Measurements from ENCODE around the gene PHOX2B. TPM values are rescaled to one million over a fixed set of nuclear protein-coding genes. Genes with fewer than 3 reads are reported as not detected.

The PHOX2B gene
- total RNA-seq, 1 donor from 2014 or later = not detected

DNA sequence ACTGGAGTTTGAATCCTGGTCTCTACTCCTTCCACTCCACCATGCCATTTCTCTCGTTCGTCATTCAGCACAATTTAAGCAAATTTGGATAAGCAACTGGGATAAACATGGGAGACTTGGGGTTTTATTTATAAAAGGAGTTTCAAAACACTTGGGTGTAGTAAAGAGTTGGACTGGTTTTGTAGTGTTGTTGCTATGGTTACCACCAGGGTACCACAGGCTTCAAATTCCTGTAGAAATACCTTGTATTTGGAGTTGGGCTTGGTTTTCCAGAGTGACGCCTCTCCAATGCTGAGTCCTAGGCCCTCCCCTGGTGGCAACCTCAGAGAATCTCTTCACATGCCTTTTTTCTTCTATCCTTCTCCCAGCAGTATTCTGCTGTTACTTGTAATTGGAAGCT is 27.9 kb upstream of the PHOX2B start:
- DNase-seq (ENCODE audit: low spot score) = no peak
- H3K9me3 Mint-ChIP-seq (ENCODE audit: unreplicated experiment) = no peaks in the 10 kb centered on the region
- H3K27me3 Mint-ChIP-seq (ENCODE audit: unreplicated experiment) = peaks cover 2% of the 10 kb centered on the region
- H3K4me3 Mint-ChIP-seq (ENCODE audit: unreplicated experiment) = no peak overlapping the region
- no peaks in the 10 kb centered on the region for H3K36me3 Mint-ChIP-seq (ENCODE audit: low read depth, unreplicated experiment)
- H3K4me1 Mint-ChIP-seq (ENCODE audit: unreplicated experiment) = no peaks in the 10 kb centered on the region
- no peak overlapping the region for H3K27ac Mint-ChIP-seq (ENCODE audit: unreplicated experiment)
- TF ChIP-seq, protein P1, sequence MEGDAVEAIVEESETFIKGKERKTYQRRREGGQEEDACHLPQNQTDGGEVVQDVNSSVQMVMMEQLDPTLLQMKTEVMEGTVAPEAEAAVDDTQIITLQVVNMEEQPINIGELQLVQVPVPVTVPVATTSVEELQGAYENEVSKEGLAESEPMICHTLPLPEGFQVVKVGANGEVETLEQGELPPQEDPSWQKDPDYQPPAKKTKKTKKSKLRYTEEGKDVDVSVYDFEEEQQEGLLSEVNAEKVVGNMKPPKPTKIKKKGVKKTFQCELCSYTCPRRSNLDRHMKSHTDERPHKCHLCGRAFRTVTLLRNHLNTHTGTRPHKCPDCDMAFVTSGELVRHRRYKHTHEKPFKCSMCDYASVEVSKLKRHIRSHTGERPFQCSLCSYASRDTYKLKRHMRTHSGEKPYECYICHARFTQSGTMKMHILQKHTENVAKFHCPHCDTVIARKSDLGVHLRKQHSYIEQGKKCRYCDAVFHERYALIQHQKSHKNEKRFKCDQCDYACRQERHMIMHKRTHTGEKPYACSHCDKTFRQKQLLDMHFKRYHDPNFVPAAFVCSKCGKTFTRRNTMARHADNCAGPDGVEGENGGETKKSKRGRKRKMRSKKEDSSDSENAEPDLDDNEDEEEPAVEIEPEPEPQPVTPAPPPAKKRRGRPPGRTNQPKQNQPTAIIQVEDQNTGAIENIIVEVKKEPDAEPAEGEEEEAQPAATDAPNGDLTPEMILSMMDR (IDR thresholded peaks at IDR 0.05; ENCODE audit: unreplicated experiment) = no peak

DNA sequence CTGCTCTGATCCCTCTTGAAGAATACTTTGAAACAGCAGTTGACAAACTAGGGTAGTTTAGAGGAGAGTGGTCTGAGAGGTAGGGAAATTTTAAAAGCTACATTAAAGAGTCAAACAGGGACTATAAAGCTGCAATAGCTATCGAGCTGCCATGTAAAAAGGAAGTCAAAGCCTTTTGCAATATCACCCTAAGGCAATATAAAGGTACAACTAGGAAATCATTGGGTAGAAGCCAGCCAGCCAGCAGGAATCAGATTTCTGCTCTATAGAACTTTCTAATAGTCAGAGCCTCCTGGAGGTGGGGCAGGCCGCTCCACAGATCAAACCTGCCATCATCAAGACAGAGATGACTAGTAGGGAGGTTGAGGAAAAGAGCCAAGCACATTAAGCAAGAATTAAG is 15.2 kb upstream of the PHOX2B start:
- H3K4me1 Mint-ChIP-seq (ENCODE audit: unreplicated experiment) = no peaks in the 10 kb centered on the region
- TF ChIP-seq, protein P1 (IDR thresholded peaks at IDR 0.05; ENCODE audit: unreplicated experiment) = no peak
- H3K9me3 Mint-ChIP-seq (ENCODE audit: unreplicated experiment) = no peaks in the 10 kb centered on the region
- no peak overlapping the region for H3K4me3 Mint-ChIP-seq (ENCODE audit: unreplicated experiment)
- no peak for DNase-seq (ENCODE audit: low spot score)
- H3K36me3 Mint-ChIP-seq (ENCODE audit: low read depth, unreplicated experiment) = no peaks in the 10 kb centered on the region
- H3K27me3 Mint-ChIP-seq (ENCODE audit: unreplicated experiment) = no peaks in the 10 kb centered on the region
- H3K27ac Mint-ChIP-seq (ENCODE audit: unreplicated experiment) = no peak overlapping the region

DNA sequence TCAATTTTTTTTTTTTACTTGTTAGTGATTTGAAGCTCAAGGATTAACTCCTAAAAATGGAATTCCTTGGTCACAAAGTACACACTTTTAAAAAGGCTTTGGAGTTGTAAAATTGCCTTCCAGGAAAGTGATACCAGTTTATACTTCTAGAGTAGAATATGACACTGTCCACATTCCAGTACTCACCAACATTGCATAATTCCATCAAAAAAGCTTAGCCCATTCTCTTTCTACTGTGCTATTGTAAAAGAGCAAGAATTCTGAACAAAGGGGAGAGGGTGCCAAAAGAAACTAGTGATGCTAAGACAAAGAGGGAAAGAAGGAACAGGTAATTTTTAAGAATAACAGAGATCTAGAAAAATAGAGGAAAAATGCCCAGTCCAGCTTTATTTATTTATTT is 10.4 kb upstream of the PHOX2B start:
- TF ChIP-seq, protein P1 (IDR thresholded peaks at IDR 0.05; ENCODE audit: unreplicated experiment) = no peak
- H3K36me3 Mint-ChIP-seq (ENCODE audit: low read depth, unreplicated experiment) = no peaks in the 10 kb centered on the region
- H3K27me3 Mint-ChIP-seq (ENCODE audit: unreplicated experiment) = peaks cover 6% of the 10 kb centered on the region
- H3K4me3 Mint-ChIP-seq (ENCODE audit: unreplicated experiment) = no peak overlapping the region
- no peak overlapping the region for H3K27ac Mint-ChIP-seq (ENCODE audit: unreplicated experiment)
- H3K9me3 Mint-ChIP-seq (ENCODE audit: unreplicated experiment) = no peaks in the 10 kb centered on the region
- no peak for DNase-seq (ENCODE audit: low spot score)
- peaks cover 10% of the 10 kb centered on the region for H3K4me1 Mint-ChIP-seq (ENCODE audit: unreplicated experiment)

DNA sequence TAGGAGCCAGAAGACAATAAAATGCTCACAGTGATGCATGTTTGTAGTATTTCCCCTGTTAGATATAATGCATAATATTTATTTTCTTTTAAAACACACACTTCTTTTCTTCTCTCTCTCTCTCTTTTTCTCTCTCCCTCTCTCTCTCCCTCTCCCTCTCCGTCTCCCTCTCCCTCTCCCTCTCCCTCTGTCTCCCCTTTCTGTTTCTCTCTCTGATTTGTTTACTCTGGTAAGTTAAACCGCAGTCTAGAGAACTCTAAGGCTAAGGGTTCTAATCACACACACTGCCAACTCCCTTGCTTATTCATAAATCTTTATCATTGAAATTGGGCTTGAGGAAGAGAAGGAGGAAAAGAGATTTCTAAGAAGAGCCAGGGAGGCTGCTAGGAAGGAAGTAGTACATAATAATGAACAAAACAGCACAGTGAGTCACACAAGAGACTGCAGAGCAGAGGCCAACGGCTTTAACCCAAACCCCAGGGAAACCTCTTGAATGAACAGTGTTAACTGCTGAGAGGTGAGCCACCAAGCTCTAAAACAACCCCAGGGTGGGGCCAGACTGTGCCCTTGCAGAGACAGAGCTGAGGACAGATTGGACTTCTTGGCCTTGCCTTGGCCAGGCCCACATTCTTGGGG is 9.1 kb upstream of the PHOX2B start:
- Mint-ChIP-seq H3K27me3 (ENCODE audit: unreplicated experiment) (peaks cover 9% of the 10 kb centered on the region), H3K27ac (ENCODE audit: unreplicated experiment) (no peak overlapping the region), H3K4me3 (ENCODE audit: unreplicated experiment) (no peak overlapping the region), H3K36me3 (ENCODE audit: low read depth, unreplicated experiment) (no peaks in the 10 kb centered on the region), H3K4me1 (ENCODE audit: unreplicated experiment) (peaks cover 10% of the 10 kb centered on the region), H3K9me3 (ENCODE audit: unreplicated experiment) (no peaks in the 10 kb centered on the region)
- TF ChIP-seq, protein P1 (IDR thresholded peaks at IDR 0.05; ENCODE audit: unreplicated experiment) = no peak
- DNase-seq (ENCODE audit: low spot score) = no peak

DNA sequence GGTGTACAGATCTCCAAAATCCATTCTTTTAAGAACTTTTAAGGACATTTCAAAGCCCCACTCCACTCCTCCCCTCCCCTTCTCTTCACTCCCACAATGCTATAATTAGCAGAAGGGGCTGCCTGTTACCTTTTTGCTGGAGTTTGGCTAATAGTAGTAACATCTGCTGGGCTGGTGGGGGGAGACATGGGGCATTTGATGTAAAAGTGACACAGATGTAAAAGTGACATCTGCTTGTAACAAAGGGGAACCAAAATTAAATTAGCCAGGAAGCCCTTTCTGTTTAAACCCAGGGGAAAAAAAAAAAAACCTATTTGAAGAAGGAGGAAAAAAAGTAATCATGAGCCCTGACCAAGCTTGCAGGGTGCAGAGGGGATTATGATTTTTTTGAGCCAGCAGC is 5.4 kb upstream of the PHOX2B start:
- TF ChIP-seq, protein P1 (IDR thresholded peaks at IDR 0.05; ENCODE audit: unreplicated experiment) = no peak
- H3K9me3 Mint-ChIP-seq (ENCODE audit: unreplicated experiment) = no peaks in the 10 kb centered on the region
- no peak overlapping the region for H3K27ac Mint-ChIP-seq (ENCODE audit: unreplicated experiment)
- H3K4me3 Mint-ChIP-seq (ENCODE audit: unreplicated experiment) = no peak overlapping the region
- peaks cover 3% of the 10 kb centered on the region for H3K36me3 Mint-ChIP-seq (ENCODE audit: low read depth, unreplicated experiment)
- no peak for DNase-seq (ENCODE audit: low spot score)
- H3K27me3 Mint-ChIP-seq (ENCODE audit: unreplicated experiment) = peaks cover 25% of the 10 kb centered on the region
- peaks cover 30% of the 10 kb centered on the region for H3K4me1 Mint-ChIP-seq (ENCODE audit: unreplicated experiment)

Measured in endothelial cell (in vitro differentiated cells).